ENCODE data around the gene RNF141.

RNF141 gene

GRCh38 chr11:10561043-10561818 is 20.2 kb upstream of the RNF141 start:
- no peak for DNase-seq (ENCODE audit: low spot score)

GRCh38 chr11:10558288-10558687 is 17.3 kb upstream of the RNF141 start:
- no peak for DNase-seq (ENCODE audit: low spot score)

- DNase-seq (ENCODE audit: low spot score), result no peak
Observed at GRCh38 chr11:10556590-10556989, 15.6 kb upstream of the RNF141 start.

- no peak for DNase-seq (ENCODE audit: low spot score)
Observed at GRCh38 chr11:10551845-10552352, 10.9 kb upstream of the RNF141 start.

GRCh38 chr11:10551290-10551592 is 10.3 kb upstream of the RNF141 start:
- no peak for DNase-seq (ENCODE audit: low spot score)

- no peak for DNase-seq (ENCODE audit: low spot score)
Observed at GRCh38 chr11:10550503-10551289, 9.7 kb upstream of the RNF141 start.

- peak; percentile 55 for DNase-seq (ENCODE audit: low spot score)
Observed at GRCh38 chr11:10544491-10545465, 3.8 kb upstream of the RNF141 start.

GRCh38 chr11:10543782-10544181 is 2.8 kb upstream of the RNF141 start:
- no peak for DNase-seq (ENCODE audit: low spot score)

- no peak for DNase-seq (ENCODE audit: low spot score)
Observed at GRCh38 chr11:10542776-10543175, 1.8 kb upstream of the RNF141 start.

- DNase-seq (ENCODE audit: low spot score), result no peak
Observed at GRCh38 chr11:10541561-10541930, 559 bp upstream of the RNF141 start.

- no peak for DNase-seq (ENCODE audit: low spot score)
Observed at GRCh38 chr11:10540546-10540914, 457 bp downstream of the RNF141 start.

- DNase-seq (ENCODE audit: low spot score), result no peak
Observed at GRCh38 chr11:10539339-10539738, 1.6 kb downstream of the RNF141 start.

- no peak for DNase-seq (ENCODE audit: low spot score)
Observed at GRCh38 chr11:10538924-10539323, 2.1 kb downstream of the RNF141 start.

GRCh38 chr11:10537600-10537999 is 3.4 kb downstream of the RNF141 start:
- DNase-seq (ENCODE audit: low spot score), result no peak

GRCh38 chr11:10534316-10534715 is 6.7 kb downstream of the RNF141 start:
- DNase-seq (ENCODE audit: low spot score), result no peak

GRCh38 chr11:10533323-10533722 is 7.7 kb downstream of the RNF141 start:
- no peak for DNase-seq (ENCODE audit: low spot score)

GRCh38 chr11:10532526-10532925 is 8.5 kb downstream of the RNF141 start:
- no peak for DNase-seq (ENCODE audit: low spot score)

GRCh38 chr11:10529279-10529678 is 11.7 kb downstream of the RNF141 start:
- DNase-seq (ENCODE audit: low spot score), result no peak

- DNase-seq (ENCODE audit: low spot score), result no peak
Observed at GRCh38 chr11:10528121-10528520, 12.9 kb downstream of the RNF141 start.

GRCh38 chr11:10526974-10527918 is 13.7 kb downstream of the RNF141 start:
- no peak for DNase-seq (ENCODE audit: low spot score)

GRCh38 chr11:10524471-10524870 is 16.5 kb downstream of the RNF141 start:
- DNase-seq (ENCODE audit: low spot score), result no peak
